Activated B cell treated with CpG ODN at 0.5 μM for 24 hours (primary cell): Measurements from ENCODE around the gene HIF3A. TPM values are rescaled to one million over a fixed set of nuclear protein-coding genes. Genes with fewer than 3 reads are reported as not detected.

ENCODE experiments used
- ATAC-seq: fragments of 200-7000 bp; cut with Tn5 transposase; one replicate; pipeline ENCODE4 v1.10.0; 2021; ENCODE audit warnings: low read depth, mild to moderate bottlenecking, moderate library complexity
- CTCF ChIA-PET: fragments of 350-600 bp; sonication (Branson Sonifier 250); formaldehyde crosslinking; loops from one replicate; lab custom pipeline; 2021; ENCODE audit warnings: antibody characterized with exemption; lab: Charles Lee
- POLR2A ChIA-PET: fragments of 350-600 bp; sonication (Branson Sonifier 250); formaldehyde crosslinking; loops from one replicate; lab custom pipeline; 2021; ENCODE audit warnings: antibody characterized with exemption; lab: Charles Lee
- DNase-seq: peaks from one replicate; pipeline ENCODE4 v3.0.0; 2022
- H3K27ac Mint-ChIP-seq: one replicate; pipeline ENCODE4 v1.8.0; 2020; ENCODE audit warnings: mixed read lengths
- H3K27me3 Mint-ChIP-seq: one replicate; pipeline ENCODE4 v1.8.0; 2021; ENCODE audit warnings: mixed read lengths
- H3K36me3 Mint-ChIP-seq: one replicate; pipeline ENCODE4 v1.8.0; 2021; ENCODE audit warnings: low read depth, mixed read lengths
- H3K4me1 Mint-ChIP-seq: one replicate; pipeline ENCODE4 v1.8.0; 2021; ENCODE audit warnings: mixed read lengths
- H3K4me3 Mint-ChIP-seq: one replicate; pipeline ENCODE4 v1.8.0; 2020; ENCODE audit warnings: mild to moderate bottlenecking, mixed read lengths
- H3K9me3 Mint-ChIP-seq: one replicate; pipeline ENCODE4 v1.8.0; 2020; ENCODE audit warnings: mixed read lengths
- CTCF ChIP-seq: fragments of 200-600 bp; IDR thresholded peaks from one replicate; pipeline ENCODE4 v1.8.0; 2022; ENCODE audit warnings: antibody characterized with exemption, mild to moderate bottlenecking
- intact Hi-C: fragments of 100-400 bp; cut with micrococcal nuclease; formaldehyde crosslinking; loops from one replicate; pipeline ENCODE4 v1.15.1; 2024
- total RNA-seq: library from RNA; stranded (reverse); gene quantifications from 2 replicates; pipeline ENCODE4 v1.2.3, GENCODE V29; 2022

Gene HIF3A
- total RNA-seq, 1 donor from 2014 or later = not detected

GRCh38 chr19:46297700-46298478, 1.0 kb downstream of the HIF3A start:
- Mint-ChIP-seq H3K9me3 (no peaks in the 10 kb centered on the region), H3K27ac (no peak overlapping the region), H3K4me1 (no peaks in the 10 kb centered on the region), H3K27me3 (peaks cover 29% of the 10 kb centered on the region), H3K4me3 (no peak overlapping the region), H3K36me3 (no peaks in the 10 kb centered on the region)
- POLR2A ChIA-PET = interaction anchor here (0.7 kb wide), 1 partner anchor 662 kb away, joined by 4 read pairs; no protein-coding TSS in a partner anchor
- TF ChIP-seq CTCF = no peak
- CTCF ChIA-PET = no interaction called here
- intact Hi-C loops = no loop called here
- no peak for ATAC-seq
- no peak for DNase-seq

- H3K4me3 Mint-ChIP-seq = no peak overlapping the region
- DNase-seq (no peak), ATAC-seq (no peak)
- no peaks in the 10 kb centered on the region for H3K36me3 Mint-ChIP-seq
- H3K27me3 Mint-ChIP-seq = peaks cover 29% of the 10 kb centered on the region
- POLR2A ChIA-PET = interaction anchor here (0.7 kb wide), 1 partner anchor 661 kb away, joined by 4 read pairs; no protein-coding TSS in a partner anchor
- no peaks in the 10 kb centered on the region for H3K4me1 Mint-ChIP-seq
- H3K9me3 Mint-ChIP-seq = no peaks in the 10 kb centered on the region
- CTCF ChIA-PET = no interaction called here
- TF ChIP-seq CTCF = no peak
- intact Hi-C loops = no loop called here
- no peak overlapping the region for H3K27ac Mint-ChIP-seq
Measured at GRCh38 chr19:46298479-46299003, 1.7 kb downstream of the HIF3A start.

- intact Hi-C loops = no loop called here
- POLR2A ChIA-PET = no interaction called here
- H3K27ac Mint-ChIP-seq = no peak overlapping the region
- DNase-seq = no peak
- no peak for TF ChIP-seq CTCF
- peaks cover 29% of the 10 kb centered on the region for H3K27me3 Mint-ChIP-seq
- no peaks in the 10 kb centered on the region for H3K4me1 Mint-ChIP-seq
- ATAC-seq = no peak
- no peak overlapping the region for H3K4me3 Mint-ChIP-seq
- H3K9me3 Mint-ChIP-seq = no peaks in the 10 kb centered on the region
- H3K36me3 Mint-ChIP-seq = no peaks in the 10 kb centered on the region
- CTCF ChIA-PET = no interaction called here
Measured at GRCh38 chr19:46299004-46299509, 2.2 kb downstream of the HIF3A start.

GRCh38 chr19:46299695-46300094, 2.9 kb downstream of the HIF3A start:
- H3K27me3 Mint-ChIP-seq = peaks cover 23% of the 10 kb centered on the region
- no peak for DNase-seq
- CTCF ChIA-PET = no interaction called here
- H3K9me3 Mint-ChIP-seq = no peaks in the 10 kb centered on the region
- TF ChIP-seq CTCF = no peak
- H3K4me3 Mint-ChIP-seq = no peak overlapping the region
- intact Hi-C loops = no loop called here
- POLR2A ChIA-PET = interaction anchor here (0.7 kb wide), 1 partner anchor 88 kb away, joined by 8 read pairs; no protein-coding TSS in a partner anchor
- no peak for ATAC-seq
- no peaks in the 10 kb centered on the region for H3K4me1 Mint-ChIP-seq
- H3K27ac Mint-ChIP-seq = no peak overlapping the region
- no peaks in the 10 kb centered on the region for H3K36me3 Mint-ChIP-seq

- Mint-ChIP-seq H3K4me3 (no peak overlapping the region), H3K27ac (no peak overlapping the region), H3K4me1 (no peaks in the 10 kb centered on the region), H3K27me3 (peaks cover 4% of the 10 kb centered on the region), H3K9me3 (peaks cover 11% of the 10 kb centered on the region), H3K36me3 (no peaks in the 10 kb centered on the region)
- intact Hi-C loops = no loop called here
- ChIA-PET CTCF (no interaction called here), POLR2A (no interaction called here)
- no peak for TF ChIP-seq CTCF
- ATAC-seq (no peak), DNase-seq (no peak)
Measured at GRCh38 chr19:46303322-46303690, 6.5 kb downstream of the HIF3A start.
